ENCODE measurements around the gene ZNF511.
A peak's percentile ranks its signal among the peaks of the same experiment; 100 is the strongest.

The ZNF511 gene

GRCh38 chr10:133353988-133354605, 45.4 kb downstream of the ZNF511 start:
- no peak for DNase-seq (ENCODE audit: low read depth, low spot score)

GRCh38 chr10:133354672-133355240, 46.0 kb downstream of the ZNF511 start:
- DNase-seq (ENCODE audit: low read depth, low spot score) = no peak

- DNase-seq (ENCODE audit: low read depth, low spot score) = no peak
These were observed 46.6 kb downstream of the ZNF511 start for GRCh38 chr10:133355266-133355665.

GRCh38 chr10:133355991-133356390, 47.3 kb downstream of the ZNF511 start:
- no peak for DNase-seq (ENCODE audit: low read depth, low spot score)

DNA sequence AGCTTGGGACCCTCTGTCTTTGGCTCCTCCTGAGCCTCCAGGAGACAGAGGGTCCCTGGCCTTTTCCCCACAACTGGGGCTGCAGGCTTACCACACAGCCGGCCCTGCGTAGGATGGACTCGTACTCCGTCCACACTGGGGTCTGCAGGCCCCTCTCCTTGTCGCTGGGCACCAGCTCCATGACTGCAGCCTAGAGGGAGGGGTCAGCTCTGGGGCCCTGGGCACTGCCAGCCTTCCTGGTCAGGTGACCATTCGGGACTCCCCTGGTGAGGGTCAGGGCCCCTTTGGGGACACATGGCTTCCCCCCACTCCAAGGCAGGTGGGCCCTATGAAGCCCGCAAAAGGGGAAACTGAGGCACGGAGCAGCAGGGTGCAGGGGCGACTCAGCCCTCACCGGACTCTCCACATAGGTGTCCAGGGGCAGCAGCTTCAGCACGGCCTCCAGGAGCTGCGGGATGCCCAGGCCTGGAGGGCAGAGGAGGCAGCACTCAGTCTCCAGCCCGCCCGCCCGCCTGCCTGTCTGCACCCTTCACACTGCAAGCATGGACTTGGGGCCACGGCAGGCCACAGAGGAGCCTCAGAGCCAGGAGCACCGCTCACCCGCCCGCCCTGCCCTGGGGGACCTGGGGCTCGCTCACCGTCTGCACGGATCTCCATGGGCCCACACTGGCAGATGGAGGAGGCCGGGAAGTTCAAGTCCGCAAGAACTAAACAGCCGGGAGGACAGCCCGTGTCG, 48.0 kb downstream of the ZNF511 start:
- no peak for DNase-seq (ENCODE audit: low read depth, low spot score)

DNA sequence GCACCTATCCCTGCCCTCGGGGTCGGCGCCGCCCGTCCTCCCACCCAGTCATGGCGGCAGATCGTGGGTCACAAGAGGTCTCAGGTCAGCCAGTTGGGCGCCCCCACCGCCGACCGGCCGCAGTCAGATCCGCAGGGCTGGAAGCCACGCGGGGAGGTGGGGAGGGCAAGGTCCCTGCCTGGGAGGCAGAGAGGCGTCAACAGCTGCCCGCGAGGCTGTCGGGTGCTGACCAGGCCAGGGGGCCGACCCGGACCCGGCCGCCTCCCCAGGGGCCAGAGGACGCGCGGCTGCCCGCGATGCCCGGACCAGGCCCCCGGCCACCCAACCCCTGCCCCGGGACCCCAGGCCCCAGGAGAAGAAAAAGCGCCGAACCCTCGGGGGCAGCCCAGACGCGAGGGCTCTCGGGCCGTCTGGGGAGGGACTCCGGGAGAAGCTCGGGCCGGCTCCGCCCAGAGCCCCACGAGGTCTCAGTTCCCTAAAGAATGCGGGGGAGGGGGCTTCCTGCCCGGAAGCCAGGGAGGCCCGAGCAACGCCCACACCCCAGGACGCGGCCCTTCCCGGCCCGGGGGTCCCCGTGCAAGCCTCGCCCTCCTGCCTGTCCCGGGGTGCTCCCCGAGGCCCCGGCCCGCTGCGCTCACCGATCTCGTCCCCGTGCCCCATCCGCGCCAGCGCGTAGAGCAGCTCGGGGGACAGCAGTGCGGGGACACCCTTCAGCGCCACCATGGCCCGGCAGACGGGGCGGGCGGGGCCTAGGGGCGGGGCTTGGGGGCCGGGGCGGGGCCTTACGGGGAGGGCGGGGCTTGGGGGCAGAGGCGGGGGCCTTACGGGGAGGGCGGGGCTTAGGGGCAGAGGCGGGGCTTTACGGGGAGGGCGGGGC, 48.8 kb downstream of the ZNF511 start, which contains the start of gene FUOM:
Gene FUOM (minus strand): TSS at position 735 of the 877 bp plus-strand sequence. CDS start 12 bp downstream, at position 723.
- DNase-seq (ENCODE audit: low read depth, low spot score) = peak; percentile 50

DNA sequence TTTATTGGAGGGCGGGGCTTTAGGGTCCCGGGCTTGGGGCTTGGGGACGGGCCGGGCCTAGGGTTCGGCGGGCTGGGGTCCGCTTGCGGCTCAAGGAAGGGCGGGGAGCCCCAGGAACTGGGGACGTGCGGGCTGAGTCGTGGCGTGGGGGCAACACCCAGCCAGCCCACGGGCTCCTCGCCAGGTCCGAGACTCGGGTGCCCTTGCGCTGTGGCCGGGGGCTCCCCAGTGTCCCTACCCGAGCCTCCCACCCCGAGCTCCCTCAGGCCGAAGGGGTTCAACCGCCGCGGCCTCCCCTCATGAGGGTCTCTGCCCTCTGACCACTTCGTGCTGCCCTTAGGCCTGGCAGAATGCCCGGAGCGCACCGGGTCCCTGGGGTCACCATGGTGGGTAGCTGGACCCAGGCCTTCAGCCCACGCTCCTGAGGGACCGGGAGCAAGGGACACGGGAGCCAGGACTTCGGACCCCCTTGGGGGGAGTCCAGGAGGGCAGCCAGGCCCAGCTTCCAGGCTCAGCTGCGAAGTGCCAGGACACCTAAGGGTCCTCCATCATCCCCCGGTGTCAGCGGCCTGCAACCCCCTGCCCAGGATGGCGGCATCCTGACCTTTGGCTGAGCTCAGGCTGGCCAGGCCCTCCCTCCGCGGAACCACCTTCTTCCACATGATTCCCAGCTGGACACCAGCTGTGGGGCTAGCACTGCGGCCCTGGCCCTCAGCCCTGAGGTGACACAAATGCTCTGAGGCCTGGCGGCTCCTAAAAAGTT, 49.6 kb downstream of the ZNF511 start:
- no peak for DNase-seq (ENCODE audit: low read depth, low spot score)

GRCh38 chr10:133358925-133359310, 50.2 kb downstream of the ZNF511 start:
- no peak for DNase-seq (ENCODE audit: low read depth, low spot score)

GRCh38 chr10:133359554-133359971, 50.8 kb downstream of the ZNF511 start:
- no peak for DNase-seq (ENCODE audit: low read depth, low spot score)

GRCh38 chr10:133359972-133360610, 51.4 kb downstream of the ZNF511 start:
- no peak for DNase-seq (ENCODE audit: low read depth, low spot score)

DNA sequence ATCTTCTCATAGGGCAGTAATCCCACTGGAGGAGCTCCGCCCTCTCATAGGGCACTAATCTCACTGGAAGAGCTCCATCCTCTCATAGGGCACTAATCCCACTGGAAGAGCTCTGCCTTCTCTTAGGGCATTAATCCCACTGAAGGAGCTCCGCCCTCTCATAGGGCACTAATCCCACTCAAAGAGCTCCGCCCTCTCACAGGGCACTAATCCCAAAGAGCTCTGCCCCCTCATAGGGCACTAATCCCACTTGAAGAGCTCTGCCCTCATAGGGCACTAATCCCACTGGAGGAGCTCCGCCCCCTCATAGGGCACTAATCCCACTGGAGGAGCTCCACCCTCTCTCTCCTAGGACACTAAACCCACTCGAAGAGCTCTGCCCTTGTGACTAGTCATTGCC, 52.5 kb downstream of the ZNF511 start:
- DNase-seq (ENCODE audit: low read depth, low spot score) = no peak

DNA sequence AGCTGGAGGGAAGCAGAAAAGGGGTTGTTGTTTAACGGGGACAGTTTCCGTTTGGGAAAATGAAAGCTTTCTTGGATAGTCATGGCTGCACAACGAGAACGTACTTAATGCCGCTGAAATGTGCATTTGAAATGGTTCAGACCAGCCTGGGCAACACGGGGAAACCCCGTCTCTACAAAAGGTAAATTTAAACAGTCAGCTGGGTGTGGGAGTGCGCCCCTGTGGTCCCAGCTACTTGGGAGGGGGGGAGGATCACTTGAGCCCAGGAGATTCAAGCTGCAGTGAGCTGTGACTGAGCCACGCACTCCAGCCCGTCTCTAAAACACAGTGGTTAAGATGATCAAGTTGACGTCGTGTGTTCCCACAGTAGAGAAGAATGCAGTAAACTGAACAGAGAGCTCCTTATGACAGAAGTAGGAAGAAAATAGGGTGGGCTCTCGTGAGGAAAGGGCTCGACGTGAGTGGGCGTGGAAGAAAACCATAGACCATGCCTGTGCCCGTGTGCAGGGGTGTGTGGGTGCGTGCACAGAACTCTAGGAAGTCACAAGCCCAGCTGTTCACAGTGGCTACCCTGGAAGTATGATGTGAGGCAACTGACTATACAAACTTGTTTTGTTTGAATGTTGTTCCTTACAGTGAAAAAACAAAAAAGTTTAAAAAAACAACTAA, 53.2 kb downstream of the ZNF511 start:
- no peak for DNase-seq (ENCODE audit: low read depth, low spot score)
